H1 (cell line): ENCODE measurements around the gene UGGT1. TPM values are rescaled to one million over a fixed set of nuclear protein-coding genes. Genes with fewer than 3 reads are reported as not detected.

ENCODE experiments used
- CTCF ChIA-PET: fragments of 300-600 bp; sonication (Branson Sonifier 250); formaldehyde crosslinking; loops from one replicate; lab custom pipeline; 2021; ENCODE audit not compliant: partially characterized antibody; lab: Charles Lee
- POLR2A ChIA-PET: fragments of 300-600 bp; sonication (Branson Sonifier 250); formaldehyde crosslinking; loops from one replicate; lab custom pipeline; 2021; ENCODE audit warnings: inconsistent platforms; ENCODE audit not compliant: partially characterized antibody; lab: Charles Lee
- DNase-seq, 2 experiments: peaks; one replicate each; pipeline versions ENCODE4 v3.0.0 to v3.0.0-alpha.2; 2010 to 2022; ENCODE audit warnings: low spot score in 2 of 2, low read depth in 1 of 2, mixed read lengths in 1 of 2
- FAIRE-seq: peaks from 2 replicates; lab custom pipeline; 2011; peaks lifted over from hg19 to GRCh38; lab: Jason Lieb, UNC
- H2AFZ ChIP-seq: 2 replicates; pipeline ENCODE4 v1.8.1; 2012; ENCODE audit warnings: low read length, inconsistent platforms
- H2AK5ac ChIP-seq: 2 replicates; pipeline ENCODE4 v1.6.1; 2013; ENCODE audit warnings: low read depth, low read length
- H2BK120ac ChIP-seq: replicated peaks from 2 replicates; pipeline ENCODE3; 2013; ENCODE audit warnings: low read depth, low read length, inconsistent platforms
- H2BK12ac ChIP-seq: 2 replicates; pipeline ENCODE4 v1.6.1; 2013; ENCODE audit warnings: low read depth, low read length
- H2BK15ac ChIP-seq: 2 replicates; pipeline ENCODE4 v1.6.1; 2013; ENCODE audit warnings: low read length
- H2BK20ac ChIP-seq: 2 replicates; pipeline ENCODE4 v1.6.1; 2013; ENCODE audit warnings: low read length
- H2BK5ac ChIP-seq: 2 replicates; pipeline ENCODE4 v1.6.1; 2013; ENCODE audit warnings: low read depth, low read length
- H3K14ac ChIP-seq: 2 replicates; pipeline ENCODE4 v1.6.1; 2013; ENCODE audit warnings: inconsistent platforms; ENCODE audit not compliant: insufficient read length
- H3K18ac ChIP-seq: 2 replicates; pipeline ENCODE4 v1.6.1; 2013; ENCODE audit warnings: low read length; ENCODE audit errors: extremely low read depth
- H3K23ac ChIP-seq: 2 replicates; pipeline ENCODE4 v1.6.1; 2013; ENCODE audit warnings: inconsistent platforms; ENCODE audit not compliant: insufficient read length
- H3K23me2 ChIP-seq: 2 replicates; pipeline ENCODE4 v1.6.1; 2013; ENCODE audit warnings: low read depth, low read length
- H3K27ac ChIP-seq: 2 replicates; pipeline ENCODE4 v1.6.1; 2011; ENCODE audit warnings: low read depth, low read length, inconsistent platforms
- H3K27me3 ChIP-seq, 4 experiments: replicated peaks in 1 of 4; 1 replicate in 1 of 4; 2 replicates in 3 of 4; pipeline versions ENCODE4 v1.6.1 to v1.8.1; 2011 to 2013; ENCODE audit warnings: low read length in 3 of 4, mild to moderate bottlenecking in 3 of 4, inconsistent platforms in 2 of 4, mixed read lengths in 2 of 4, moderate library complexity in 1 of 4; ENCODE audit not compliant: control insufficient read depth in 3 of 4, insufficient read depth in 3 of 4; ENCODE audit errors: extremely low read depth in 1 of 4
- H3K36me3 ChIP-seq, 4 experiments: 2 replicates each; pipeline versions ENCODE4 v1.6.1 to v1.8.1; 2011 to 2013; ENCODE audit warnings: mild to moderate bottlenecking in 4 of 4, low read length in 3 of 4, moderate library complexity in 2 of 4, control low read depth in 1 of 4, inconsistent platforms in 1 of 4; ENCODE audit not compliant: insufficient read depth in 4 of 4, control insufficient read depth in 2 of 4
- H3K4ac ChIP-seq: replicated peaks from 2 replicates; pipeline ENCODE3; 2013; ENCODE audit warnings: low read length, low read depth, mixed read lengths, inconsistent platforms; ENCODE audit not compliant: insufficient read length
- H3K4me1 ChIP-seq, 4 experiments: replicated peaks in 1 of 4; 1 replicate in 1 of 4; 2 replicates in 3 of 4; pipeline versions ENCODE4 v1.6.1 to v1.8.1; 2011 to 2013; ENCODE audit warnings: low read length in 3 of 4, inconsistent platforms in 2 of 4, mixed read lengths in 1 of 4; ENCODE audit not compliant: insufficient read depth in 4 of 4, control insufficient read depth in 3 of 4
- H3K4me2 ChIP-seq, 2 experiments: 2 replicates each; pipeline versions ENCODE4 v1.6.1 to v1.8.1; 2011 to 2013; ENCODE audit warnings: low read depth in 2 of 2, low read length in 2 of 2, control low read depth in 1 of 2, inconsistent platforms in 1 of 2, mild to moderate bottlenecking in 1 of 2; ENCODE audit not compliant: insufficient read depth in 1 of 2
- H3K4me3 ChIP-seq, 4 experiments: fragments of 200-600, 300-600 bp in 1 of 4; sonication (generic), shearing (Covaris generic), sonication (Bioruptor Twin) in 1 of 4; 2 replicates each; pipeline versions ENCODE4 v1.5.1 to v1.8.1; 2011 to 2016; ENCODE audit warnings: low read length in 4 of 4, low read depth in 3 of 4, control low read depth in 2 of 4, inconsistent platforms in 2 of 4, mild to moderate bottlenecking in 2 of 4, mixed read lengths in 1 of 4, moderate library complexity in 1 of 4; ENCODE audit not compliant: insufficient read depth in 2 of 4; ENCODE audit errors: extremely low read depth in 1 of 4
- H3K56ac ChIP-seq: replicated peaks from 2 replicates; pipeline ENCODE3; 2013; ENCODE audit warnings: low read depth, mild to moderate bottlenecking, mixed read lengths, low read length, inconsistent platforms; ENCODE audit not compliant: insufficient read length
- H3K79me1 ChIP-seq: 2 replicates; pipeline ENCODE4 v1.6.1; 2013; ENCODE audit warnings: low read depth, low read length, control low read depth
- H3K79me2 ChIP-seq, 2 experiments: 2 replicates each; pipeline versions ENCODE4 v1.6.1 to v1.8.1; 2012 to 2013; ENCODE audit warnings: low read length in 2 of 2, mild to moderate bottlenecking in 2 of 2, inconsistent platforms in 1 of 2; ENCODE audit not compliant: insufficient read depth in 2 of 2, control insufficient read depth in 1 of 2
- H3K9ac ChIP-seq, 4 experiments: replicated peaks in 1 of 4; 1 replicate in 1 of 4; 2 replicates in 3 of 4; pipeline versions ENCODE4 v1.6.1 to v1.8.1; 2011 to 2013; ENCODE audit warnings: low read depth in 3 of 4, low read length in 3 of 4, control low read depth in 2 of 4, mild to moderate bottlenecking in 2 of 4, moderate library complexity in 2 of 4, inconsistent platforms in 1 of 4; ENCODE audit errors: extremely low read depth in 1 of 4
- H3K9me3 ChIP-seq, 2 experiments: 2 replicates each; pipeline versions ENCODE4 v1.6.1 to v1.8.1; 2012 to 2013; ENCODE audit warnings: mild to moderate bottlenecking in 2 of 2, moderate library complexity in 2 of 2, control low read depth in 1 of 2, inconsistent platforms in 1 of 2, low read depth in 1 of 2, low read length in 1 of 2, mixed read lengths in 1 of 2; ENCODE audit not compliant: insufficient read depth in 2 of 2
- H4K20me1 ChIP-seq, 2 experiments: replicated peaks in 1 of 2; 2 replicates each; pipeline versions ENCODE3 to v1.8.1; 2011 to 2013; ENCODE audit warnings: inconsistent platforms in 2 of 2, low read length in 2 of 2, mild to moderate bottlenecking in 1 of 2; ENCODE audit not compliant: insufficient read depth in 2 of 2, control insufficient read depth in 1 of 2
- H4K5ac ChIP-seq: 2 replicates; pipeline ENCODE4 v1.6.1; 2013; ENCODE audit warnings: low read length, low read depth, mixed read lengths, inconsistent platforms; ENCODE audit not compliant: insufficient read length
- H4K8ac ChIP-seq: 2 replicates; pipeline ENCODE4 v1.8.0; 2013; ENCODE audit warnings: mild to moderate bottlenecking, moderate library complexity, low read length, inconsistent platforms; ENCODE audit not compliant: insufficient read depth; ENCODE audit errors: extremely low read depth
- H4K91ac ChIP-seq: replicated peaks from 2 replicates; pipeline ENCODE3; 2013; ENCODE audit warnings: low read length, mixed read lengths, inconsistent platforms; ENCODE audit not compliant: insufficient read length
- BACH1 ChIP-seq: IDR thresholded peaks from 2 replicates; pipeline ENCODE4 v1.6.1; 2012; ENCODE audit warnings: low read length, improper control_type of control experiment
- KDM5A ChIP-seq: fragments of 200-600 bp; IDR thresholded peaks from 2 replicates; pipeline ENCODE4 v1.7.1; 2012; ENCODE audit warnings: mild to moderate bottlenecking, low read length, inconsistent platforms, mixed read lengths
- RAD21 ChIP-seq, 2 experiments: IDR thresholded peaks in 1 of 2; conservative IDR thresholded peaks in 1 of 2; 2 replicates each; pipeline ENCODE4 v1.6.1; 2011; ENCODE audit warnings: low read depth in 2 of 2, low read length in 2 of 2, improper control_type of control experiment in 1 of 2, inconsistent platforms in 1 of 2, mild to moderate bottlenecking in 1 of 2, moderate library complexity in 1 of 2
- SP4 ChIP-seq: IDR thresholded peaks from 2 replicates; pipeline ENCODE4 v1.6.1; 2012; ENCODE audit warnings: low read length, inconsistent platforms
- TEAD4 ChIP-seq: IDR thresholded peaks from 2 replicates; pipeline ENCODE4 v1.6.1; 2012; ENCODE audit warnings: low read depth, low read length, inconsistent platforms, mixed read lengths
- WGBS, 2 experiments: shearing (Covaris generic) in 1 of 2; methylation state at CpG; one replicate each; pipeline versions ENCODE4 v1.1.6 to v1.1.7; 2013 to 2015; ENCODE audit warnings: low lambda C conversion rate in 2 of 2, mixed read lengths in 2 of 2, inconsistent platforms in 1 of 2, low coverage in 1 of 2, missing lambda C conversion rate in 1 of 2; ENCODE audit not compliant: insufficient replicate concordance in 2 of 2, insufficient coverage in 1 of 2, insufficient read length in 1 of 2; ENCODE audit errors: extremely low coverage in 1 of 2, missing lambda C conversion rate in 1 of 2; 5-methylcytosine and 5-hydroxymethylcytosine counted together
- polyA plus RNA-seq, 7 experiments: library from polyadenylated mRNA; depleted of rRNA in 3 of 7; stranded (reverse) in 5 of 7; unstranded in 2 of 7; fragments of >200 nt in 5 of 7; fragments of 200-250 nt in 2 of 7; gene quantifications; 1 replicate in 5 of 7; 2 replicates in 1 of 7; 4 replicates in 1 of 7; pipeline versions ENCODE4 v1.2.1 to v1.2.3, GENCODE V29; 2011 to 2013; ENCODE audit warnings: missing spikeins in 2 of 7, mixed read lengths in 2 of 7
- total RNA-seq: library from RNA; stranded (reverse); fragmentation: NEBNext Ultra II Directional; extraction: Animal tissue kit (Norgen Biotek cat#: 25700); gene quantifications from 2 replicates; pipeline ENCODE4 v1.2.1, GENCODE V29; 2021
- TF ChIP-seq, protein P1 (sequence below): IDR thresholded peaks from 2 replicates; pipeline ENCODE4 v1.6.1; 2012; ENCODE audit warnings: low read length, inconsistent platforms

Gene UGGT1
- total and polyA plus RNA-seq, 2 of the 8 experiments (the other 6 are each of a cell fraction or from before 2014, with no cell fraction given): 14.9 to 57.3 TPM

DNA sequence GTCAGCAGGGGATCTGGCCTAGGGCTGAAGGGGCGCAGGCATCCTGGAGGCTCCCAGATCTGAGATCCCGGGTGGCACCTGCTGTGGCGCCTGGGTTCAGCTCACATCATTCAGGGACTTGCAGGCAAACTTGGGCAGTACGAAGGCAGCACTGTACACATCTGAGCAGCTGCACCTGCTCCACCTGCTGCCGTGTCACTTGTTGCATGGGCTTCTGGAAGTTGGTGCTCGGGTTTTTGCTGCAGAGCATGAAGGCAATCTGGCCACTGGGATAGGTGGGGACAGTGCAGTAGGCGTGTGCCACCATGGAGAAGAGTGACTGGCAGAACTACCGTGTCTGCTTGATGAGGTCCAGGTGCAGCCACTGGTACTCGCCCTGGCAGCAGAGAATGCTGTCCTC is 48.6 kb downstream of the UGGT1 start:
- CTCF ChIA-PET: interaction anchor here (0.6 kb wide), 1 partner anchor 106 kb away, joined by 5 read pairs; no protein-coding TSS in a partner anchor
- Histone ChIP-seq H3K27me3 (no peaks in the 10 kb centered on the region), H3K79me2 (no peaks in the 10 kb centered on the region), H3K9me3 (0 out of 4 replicates have a peak, but pooled peaks cover 0 to 2% of the 10 kb centered on the region in 2 experiments), H3K56ac (no peak overlapping the region), H2BK5ac (no peak overlapping the region), H3K23me2 (no peaks in the 10 kb centered on the region), H3K23ac (no peak overlapping the region), H2BK12ac (no peak overlapping the region), H3K4me2 (no peak overlapping the region), H2AFZ (no peak overlapping the region), H4K5ac (no peak overlapping the region), H3K27ac (no peak overlapping the region), H3K4ac (no peak overlapping the region), H4K20me1 (peaks cover 0 to 3% of the 10 kb centered on the region in 2 experiments), H3K4me3 (no peak overlapping the region), H2BK120ac (no peak overlapping the region), H3K79me1 (no peaks in the 10 kb centered on the region), H3K4me1 (no peaks in the 10 kb centered on the region), H4K8ac (no peak overlapping the region), H2BK15ac (no peak overlapping the region), H3K14ac (no peak overlapping the region), H2AK5ac (no peak overlapping the region), H4K91ac (no peak overlapping the region), H3K9ac (no peak overlapping the region), H2BK20ac (no peak overlapping the region), H3K18ac (no peak overlapping the region), H3K36me3 (peaks cover 17 to 52% (median 28%) of the 10 kb centered on the region in 4 experiments)
- FAIRE-seq: no peak
- POLR2A ChIA-PET: no interaction called here
- 97% methylated on average over 9 of the region's 9 CpGs; no CpG with 5 or more reads in 1 of the 2 experiments for WGBS, 2 experiments
- no peak for DNase-seq
- no peak for TF ChIP-seq RAD21 (IDR thresholded peaks at IDR 0.05 in 1 of 2, conservative IDR thresholded peaks at IDR 0.05 in 1 of 2; ENCODE audit: low read depth in 2 of 2, low read length in 2 of 2)
- TF ChIP-seq BACH1: no peak
- TF ChIP-seq, protein P1, sequence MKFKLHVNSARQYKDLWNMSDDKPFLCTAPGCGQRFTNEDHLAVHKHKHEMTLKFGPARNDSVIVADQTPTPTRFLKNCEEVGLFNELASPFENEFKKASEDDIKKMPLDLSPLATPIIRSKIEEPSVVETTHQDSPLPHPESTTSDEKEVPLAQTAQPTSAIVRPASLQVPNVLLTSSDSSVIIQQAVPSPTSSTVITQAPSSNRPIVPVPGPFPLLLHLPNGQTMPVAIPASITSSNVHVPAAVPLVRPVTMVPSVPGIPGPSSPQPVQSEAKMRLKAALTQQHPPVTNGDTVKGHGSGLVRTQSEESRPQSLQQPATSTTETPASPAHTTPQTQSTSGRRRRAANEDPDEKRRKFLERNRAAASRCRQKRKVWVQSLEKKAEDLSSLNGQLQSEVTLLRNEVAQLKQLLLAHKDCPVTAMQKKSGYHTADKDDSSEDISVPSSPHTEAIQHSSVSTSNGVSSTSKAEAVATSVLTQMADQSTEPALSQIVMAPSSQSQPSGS: no peak
- no peak for TF ChIP-seq KDM5A
- no peak for TF ChIP-seq TEAD4
- TF ChIP-seq SP4: no peak
